Stomach (tissue), 4 donors: ENCODE measurements around the gene UBA7.
"Not testable (repeated sequence)": the region's sequence is repeated elsewhere in the genome, so short reads cannot be mapped to it uniquely, and the experiment has no call there.

ENCODE experiments used
- POLR2A ChIP-seq, 4 donors: fragments of 450-650 bp; IDR thresholded peaks; one replicate each; pipeline ENCODE4 v1.6.1; 2016; ENCODE audit warnings: antibody characterized with exemption in 4 of 4, control low read depth in 2 of 4, mild to moderate bottlenecking in 1 of 4, moderate library complexity in 1 of 4
- POLR2AphosphoS5 ChIP-seq, 3 donors: sonication (generic); formaldehyde crosslinking; IDR thresholded peaks; one replicate each; pipeline ENCODE4 v1.6.1; 2016; ENCODE audit warnings: antibody characterized with exemption in 3 of 3
- TF ChIP-seq, protein P1 (sequence below), 7 experiments: fragments of 450-650 bp in 4 of 7; fragments of 200-600 bp in 3 of 7; sonication (generic) in 3 of 7; IDR thresholded peaks; one replicate each; pipeline ENCODE4 v1.5.1; 2016 to 2019; ENCODE audit warnings: antibody characterized with exemption in 7 of 7, control low read depth in 2 of 7, mild to moderate bottlenecking in 1 of 7

DNA sequence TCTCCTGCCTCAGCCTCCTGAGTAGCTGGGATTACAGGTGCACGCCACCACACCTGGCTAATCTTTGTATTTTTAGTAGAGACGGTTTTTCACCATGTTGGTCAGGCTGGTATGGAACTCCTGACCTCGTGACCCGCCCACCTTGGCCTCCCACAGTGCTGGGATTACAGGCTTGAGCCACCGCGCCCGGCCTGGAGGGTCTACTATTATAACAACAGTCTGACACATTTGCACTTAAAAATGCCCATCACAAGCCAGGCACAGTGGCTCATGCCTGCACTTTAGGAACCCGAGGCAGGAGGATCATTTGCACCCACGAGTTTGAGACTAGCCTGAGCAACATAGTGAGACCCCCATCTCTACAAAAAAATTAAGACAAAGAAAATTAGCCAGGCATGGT, 31.5 kb downstream of the UBA7 start:
- not testable (repeated sequence) for TF ChIP-seq POLR2A, POLR2AphosphoS5 (IDR thresholded peaks at IDR 0.05)
- TF ChIP-seq, protein P1, sequence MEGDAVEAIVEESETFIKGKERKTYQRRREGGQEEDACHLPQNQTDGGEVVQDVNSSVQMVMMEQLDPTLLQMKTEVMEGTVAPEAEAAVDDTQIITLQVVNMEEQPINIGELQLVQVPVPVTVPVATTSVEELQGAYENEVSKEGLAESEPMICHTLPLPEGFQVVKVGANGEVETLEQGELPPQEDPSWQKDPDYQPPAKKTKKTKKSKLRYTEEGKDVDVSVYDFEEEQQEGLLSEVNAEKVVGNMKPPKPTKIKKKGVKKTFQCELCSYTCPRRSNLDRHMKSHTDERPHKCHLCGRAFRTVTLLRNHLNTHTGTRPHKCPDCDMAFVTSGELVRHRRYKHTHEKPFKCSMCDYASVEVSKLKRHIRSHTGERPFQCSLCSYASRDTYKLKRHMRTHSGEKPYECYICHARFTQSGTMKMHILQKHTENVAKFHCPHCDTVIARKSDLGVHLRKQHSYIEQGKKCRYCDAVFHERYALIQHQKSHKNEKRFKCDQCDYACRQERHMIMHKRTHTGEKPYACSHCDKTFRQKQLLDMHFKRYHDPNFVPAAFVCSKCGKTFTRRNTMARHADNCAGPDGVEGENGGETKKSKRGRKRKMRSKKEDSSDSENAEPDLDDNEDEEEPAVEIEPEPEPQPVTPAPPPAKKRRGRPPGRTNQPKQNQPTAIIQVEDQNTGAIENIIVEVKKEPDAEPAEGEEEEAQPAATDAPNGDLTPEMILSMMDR (IDR thresholded peaks at IDR 0.05): not testable (repeated sequence)
